Right lobe of liver (tissue), 6 donors: Measurements from ENCODE around the gene GABRR2. TPM values are rescaled to one million over a fixed set of nuclear protein-coding genes. Genes with fewer than 3 reads are reported as not detected.

Source experiments
- ATAC-seq, 4 donors: fragments of 200-7000 bp; cut with Tn5 transposase; one replicate each; pipeline ENCODE4 v1.9.1; 2020; ENCODE audit warnings: mild to moderate bottlenecking in 4 of 4, moderate library complexity in 4 of 4
- DNase-seq, 3 donors: peaks; one replicate each; pipeline ENCODE4 v3.0.0-alpha.2; 2020
- H3K27ac ChIP-seq, 3 donors: fragments of 200-600 bp; one replicate each; pipeline ENCODE4 v1.8.0; 2022
- H3K27me3 ChIP-seq, 2 donors: fragments of 200-600 bp; one replicate each; pipeline ENCODE4 v1.8.0; 2022
- H3K36me3 ChIP-seq, 4 donors: fragments of 200-600 bp; sonication (generic) in 1 of 4; one replicate each; pipeline versions ENCODE4 v1.5.1 to v1.8.0; 2017 to 2022; ENCODE audit warnings: control low read depth in 1 of 4
- H3K4me1 ChIP-seq, 4 donors: fragments of 200-600 bp; sonication (generic) in 1 of 4; one replicate each; pipeline versions ENCODE4 v1.5.1 to v1.8.0; 2017 to 2022; ENCODE audit warnings: control low read depth in 1 of 4
- H3K4me3 ChIP-seq, 3 donors: fragments of 200-600 bp; one replicate each; pipeline ENCODE4 v1.8.0; 2022
- H3K9me3 ChIP-seq, 4 donors: fragments of 200-600 bp; sonication (generic) in 1 of 4; one replicate each; pipeline versions ENCODE4 v1.5.1 to v1.8.0; 2017 to 2022; ENCODE audit warnings: control low read depth in 1 of 4
- CTCF ChIP-seq, 4 donors: fragments of 200-600 bp in 3 of 4; fragments of 450-650 bp in 1 of 4; IDR thresholded peaks; one replicate each; pipeline versions ENCODE4 v1.5.1 to v1.8.0; 2016 to 2022; ENCODE audit warnings: antibody characterized with exemption in 4 of 4, mild to moderate bottlenecking in 2 of 4
- POLR2A ChIP-seq: fragments of 450-650 bp; IDR thresholded peaks from one replicate; pipeline ENCODE4 v1.6.1; 2017; ENCODE audit warnings: antibody characterized with exemption, mild to moderate bottlenecking
- WGBS: methylation state at CpG from one replicate; pipeline ENCODE4 v1.1.6; 2018; ENCODE audit warnings: low coverage, low lambda C conversion rate; ENCODE audit not compliant: insufficient coverage; ENCODE audit errors: missing lambda C conversion rate; 5-methylcytosine and 5-hydroxymethylcytosine counted together
- intact Hi-C, 2 donors: fragments of 100-400 bp; cut with DNase I; formaldehyde crosslinking; loops; one replicate each; pipeline versions ENCODE4 v1.11.2 to v1.14.1; 2022
- total RNA-seq, 6 experiments: library from RNA; depleted of rRNA in 2 of 6; stranded (reverse); fragments of >200 nt in 2 of 6; fragmentation: NEBNext Ultra II Directional in 3 of 6; extraction: Animal tissue kit (Norgen Biotek cat#: 25700) in 3 of 6; gene quantifications; one replicate each; pipeline versions ENCODE4 v1.1.0 to v1.2.4, GENCODE V29; 2016 to 2023
- donor health status: DM: no; HTN: yes; CAD: no.
- donor health status: DM: no; HTN: no; CAD: no.
- donor health status: DM: no; HTN: no; CAD: no.
- donor health status: DM: no; HTN: yes; CAD: no.
- donor health status: DM: no; HTN: yes; CAD: no.

The GABRR2 gene
- total RNA-seq, 6 experiments from 2014 or later, result 0.20 to 1.2 (median 0.56) TPM

GRCh38 chr6:89281779-89282246, 33.3 kb downstream of the GABRR2 start:
- Histone ChIP-seq H3K4me3 (no peak overlapping the region), H3K27ac (no peak overlapping the region), H3K4me1 (no peaks in the 10 kb centered on the region), H3K27me3 (no peaks in the 10 kb centered on the region), H3K9me3 (no peaks in the 10 kb centered on the region), H3K36me3 (no peaks in the 10 kb centered on the region)
- ATAC-seq (peak; percentile 42 to 68 (median 58)), DNase-seq (no peak)
- TF ChIP-seq CTCF (IDR thresholded peaks at IDR 0.05), result peak in 2 of 4 donors; percentile 20 to 31
- no peak for TF ChIP-seq POLR2A
- intact Hi-C loops, result no loop called here
- 61% methylated on average over 5 of the region's 10 CpGs for WGBS

GRCh38 chr6:89278956-89279355, 36.1 kb downstream of the GABRR2 start:
- no peak for TF ChIP-seq POLR2A
- TF ChIP-seq CTCF (IDR thresholded peaks at IDR 0.05), result no peak
- no peak overlapping the region for H3K4me3 ChIP-seq
- 84% methylated on average over 3 of the region's 9 CpGs for WGBS
- no peak for DNase-seq
- no peaks in the 10 kb centered on the region for H3K36me3 ChIP-seq
- no peaks in the 10 kb centered on the region for H3K9me3 ChIP-seq
- intact Hi-C loops, result no loop called here
- no peaks in the 10 kb centered on the region for H3K4me1 ChIP-seq
- no peaks in the 10 kb centered on the region for H3K27me3 ChIP-seq
- ATAC-seq, result no peak
- no peak overlapping the region for H3K27ac ChIP-seq

GRCh38 chr6:89275900-89276299, 39.2 kb downstream of the GABRR2 start:
- H3K4me3 ChIP-seq, result no peak overlapping the region
- H3K4me1 ChIP-seq, result no peaks in the 10 kb centered on the region
- H3K36me3 ChIP-seq, result no peaks in the 10 kb centered on the region
- ATAC-seq, result no peak
- DNase-seq, result no peak
- no peak for TF ChIP-seq CTCF (IDR thresholded peaks at IDR 0.05)
- TF ChIP-seq POLR2A, result no peak
- intact Hi-C loops, result no loop called here
- H3K27ac ChIP-seq, result no peak overlapping the region
- no peaks in the 10 kb centered on the region for H3K27me3 ChIP-seq
- no peaks in the 10 kb centered on the region for H3K9me3 ChIP-seq
- 74% methylated on average over 4 of the region's 4 CpGs for WGBS

GRCh38 chr6:89273816-89274215, 41.3 kb downstream of the GABRR2 start:
- Histone ChIP-seq H3K4me1 (no peaks in the 10 kb centered on the region), H3K36me3 (no peaks in the 10 kb centered on the region), H3K9me3 (no peaks in the 10 kb centered on the region), H3K27me3 (no peaks in the 10 kb centered on the region), H3K4me3 (no peak overlapping the region), H3K27ac (no peak overlapping the region)
- TF ChIP-seq POLR2A (no peak), CTCF (IDR thresholded peaks at IDR 0.05) (no peak)
- DNase-seq (no peak), ATAC-seq (no peak)
- intact Hi-C loops, result no loop called here
- WGBS, result 80% methylated on average over 1 of the region's 3 CpGs

- intact Hi-C loops, result no loop called here
Observed at GRCh38 chr6:89272596-89272995, 42.5 kb downstream of the GABRR2 start.

More at GRCh38 chr6:89272596-89272995, 42.5 kb downstream of the GABRR2 start:
- ATAC-seq (no peak), DNase-seq (no peak)
- no peaks in the 10 kb centered on the region for H3K4me1 ChIP-seq
- no peak overlapping the region for H3K27ac ChIP-seq
- H3K36me3 ChIP-seq, result no peaks in the 10 kb centered on the region
- H3K27me3 ChIP-seq, result no peaks in the 10 kb centered on the region
- 62% methylated on average over 6 of the region's 11 CpGs for WGBS
- no peaks in the 10 kb centered on the region for H3K9me3 ChIP-seq
- no peak overlapping the region for H3K4me3 ChIP-seq
- TF ChIP-seq POLR2A, result no peak
- no peak for TF ChIP-seq CTCF (IDR thresholded peaks at IDR 0.05)
